B cell (primary cell): ENCODE results near the gene PRKCH. TPM values are rescaled to one million over a fixed set of nuclear protein-coding genes. Genes with fewer than 3 reads are reported as not detected.
A peak's percentile ranks its signal among the peaks of the same experiment; 100 is the strongest.

Experiments used
- ATAC-seq: fragments of 200-7000 bp; cut with Tn5 transposase; one replicate; pipeline ENCODE4 v1.10.0; 2021; ENCODE audit warnings: low read depth, mild to moderate bottlenecking, moderate number of reproducible peaks, moderate library complexity
- CTCF ChIA-PET: fragments of 350-600 bp; sonication (Branson Sonifier 250); formaldehyde crosslinking; loops from one replicate; lab custom pipeline; 2021; ENCODE audit warnings: antibody characterized with exemption, inconsistent platforms; lab: Charles Lee
- POLR2A ChIA-PET: fragments of 350-600 bp; sonication (Branson Sonifier 250); formaldehyde crosslinking; loops from one replicate; lab custom pipeline; 2021; ENCODE audit warnings: antibody characterized with exemption; lab: Charles Lee
- DNase-seq: peaks from one replicate; pipeline ENCODE4 v3.0.0; 2013
- H2AFZ ChIP-seq: 2 replicates; pipeline ENCODE4 v1.6.1; 2012; ENCODE audit warnings: mild to moderate bottlenecking, low read depth, low read length; ENCODE audit not compliant: insufficient read depth, poor library complexity, severe bottlenecking
- H3K27ac ChIP-seq, 2 donors: 1 replicate in 1 of 2; 2 replicates in 1 of 2; pipeline ENCODE4 v1.5.1; 2012 to 2013; ENCODE audit warnings: low read length in 2 of 2, mild to moderate bottlenecking in 2 of 2, moderate library complexity in 1 of 2
- H3K27me3 ChIP-seq, 4 experiments: fragments of 200-600 bp in 1 of 4; sonication (generic) in 1 of 4; replicated peaks in 1 of 4; 1 replicate in 2 of 4; 2 replicates in 2 of 4; pipeline versions ENCODE4 v1.6.1 to v1.7.0; 2013 to 2016; ENCODE audit warnings: low read length in 3 of 4, mild to moderate bottlenecking in 2 of 4, mixed read lengths in 1 of 4, moderate library complexity in 1 of 4; ENCODE audit not compliant: insufficient read depth in 4 of 4, control insufficient read depth in 3 of 4; ENCODE audit errors: control extremely low read depth in 1 of 4
- H3K36me3 ChIP-seq, 2 experiments: replicated peaks in 1 of 2; 1 replicate in 1 of 2; 2 replicates in 1 of 2; pipeline versions ENCODE4 v1.6.1 to v1.7.1; 2013; ENCODE audit warnings: low read length in 1 of 2; ENCODE audit not compliant: insufficient read depth in 2 of 2, control insufficient read depth in 1 of 2; ENCODE audit errors: control extremely low read depth in 1 of 2, extremely low read depth in 1 of 2
- H3K4me1 ChIP-seq, 2 donors: fragments of 200-600 bp in 1 of 2; sonication (generic) in 1 of 2; 1 replicate in 1 of 2; 2 replicates in 1 of 2; pipeline versions ENCODE4 v1.5.1 to v1.6.1; 2013 to 2017; ENCODE audit warnings: low read length in 2 of 2; ENCODE audit not compliant: control insufficient read depth in 2 of 2, insufficient read depth in 2 of 2
- H3K4me2 ChIP-seq: replicated peaks from 2 replicates; pipeline ENCODE3; 2012; ENCODE audit warnings: mild to moderate bottlenecking, low read depth, low read length; ENCODE audit not compliant: poor library complexity, severe bottlenecking
- H3K4me3 ChIP-seq, 5 experiments: fragments of 200-600 bp in 1 of 5; sonication (generic) in 1 of 5; 1 replicate in 3 of 5; 2 replicates in 2 of 5; pipeline versions ENCODE4 v1.5.1 to v1.7.0; 2011 to 2016; ENCODE audit warnings: low read length in 4 of 5, mild to moderate bottlenecking in 4 of 5, low read depth in 2 of 5, control low read depth in 1 of 5, moderate library complexity in 1 of 5; ENCODE audit not compliant: insufficient read depth in 1 of 5; ENCODE audit errors: control extremely low read depth in 1 of 5, extremely low read depth in 1 of 5
- H3K79me2 ChIP-seq: fragments of 200-600 bp; sonication (generic); one replicate; pipeline ENCODE4 v1.6.0; 2016; ENCODE audit warnings: low read length; ENCODE audit not compliant: control insufficient read depth, insufficient read depth
- H3K9ac ChIP-seq: fragments of 200-600 bp; sonication (generic); 2 replicates; pipeline ENCODE4 v1.6.1; 2017; ENCODE audit warnings: mild to moderate bottlenecking, low read length, moderate library complexity
- H3K9me3 ChIP-seq, 3 donors: one replicate each; pipeline versions ENCODE4 v1.6.1 to v1.7.1; 2013; ENCODE audit warnings: low read length in 2 of 3; ENCODE audit not compliant: control insufficient read depth in 2 of 3, insufficient read depth in 1 of 3; ENCODE audit errors: control extremely low read depth in 1 of 3
- H4K20me1 ChIP-seq: 2 replicates; pipeline ENCODE4 v1.6.0; 2012; ENCODE audit warnings: mild to moderate bottlenecking, low read length; ENCODE audit not compliant: insufficient read depth, control insufficient read depth, poor library complexity, severe bottlenecking
- H3K27ac Mint-ChIP-seq: one replicate; pipeline ENCODE4 v1.8.0; 2021; ENCODE audit warnings: mixed read lengths
- H3K27me3 Mint-ChIP-seq: one replicate; pipeline ENCODE4 v1.8.0; 2021; ENCODE audit warnings: mixed read lengths
- H3K4me1 Mint-ChIP-seq: one replicate; pipeline ENCODE4 v1.8.0; 2021; ENCODE audit warnings: mixed read lengths
- H3K4me3 Mint-ChIP-seq: one replicate; pipeline ENCODE4 v1.8.0; 2021; ENCODE audit warnings: mixed read lengths
- H3K9me3 Mint-ChIP-seq: one replicate; pipeline ENCODE4 v1.8.0; 2022; ENCODE audit warnings: mixed read lengths; ENCODE audit not compliant: insufficient read depth
- CTCF ChIP-seq: fragments of 200-600 bp; IDR thresholded peaks from one replicate; pipeline ENCODE4 v1.8.0; 2022; ENCODE audit warnings: antibody characterized with exemption, mild to moderate bottlenecking
- EZH2 ChIP-seq: IDR thresholded peaks from 2 replicates; pipeline ENCODE4 v1.6.1; 2012; ENCODE audit warnings: borderline replicate concordance, low read depth, mild to moderate bottlenecking, moderate library complexity, low read length; ENCODE audit not compliant: insufficient read depth, poor library complexity, severe bottlenecking
- WGBS: methylation state at CpG from one replicate; pipeline ENCODE4 v1.1.5; 2013; ENCODE audit warnings: missing lambda C conversion rate; ENCODE audit not compliant: insufficient coverage; 5-methylcytosine and 5-hydroxymethylcytosine counted together
- intact Hi-C: fragments of 100-400 bp; cut with micrococcal nuclease; formaldehyde crosslinking; loops from one replicate; pipeline ENCODE4 v1.10.0; 2022
- polyA plus RNA-seq: library from polyadenylated mRNA; depleted of rRNA; stranded (reverse); fragments of >200 nt; gene quantifications from 2 replicates; pipeline ENCODE4 v1.2.3, GENCODE V29; 2012
- total RNA-seq, 2 donors: library from RNA; stranded (reverse); fragments of 120-200 nt in 1 of 2; gene quantifications; 1 replicate in 1 of 2; 2 replicates in 1 of 2; pipeline versions ENCODE4 v1.2.3 to v1.2.4, GENCODE V29; 2013 to 2022

The PRKCH gene
- total and polyA plus RNA-seq, 2 donors (not counting 1 experiment from before 2014, with no cell fraction given), result 2.0 to 5.0 TPM

- no peaks in the 10 kb centered on the region for H3K9me3 Mint-ChIP-seq
- 0% methylated on average over 2 of the region's 6 CpGs for WGBS
- Histone ChIP-seq H3K27ac (peak overlapping the region; percentile 97 to 98), H3K79me2 (peaks cover 7% of the 10 kb centered on the region), H2AFZ (peak overlapping the region; percentile 46), H3K27me3 (no peaks in the 10 kb centered on the region), H3K9ac (peak overlapping the region; percentile 46), H3K4me1 (peaks cover 77 to 88% of the 10 kb centered on the region in 2 donors), H3K9me3 (no peaks in the 10 kb centered on the region), H3K36me3 (no peaks in the 10 kb centered on the region), H3K4me2 (peak overlapping the region; percentile 52), H3K4me3 (peak overlapping the region in 2 of 5 experiments; percentile 10 to 47), H4K20me1 (no peaks in the 10 kb centered on the region)
- H3K27me3 Mint-ChIP-seq, result no peaks in the 10 kb centered on the region
- TF ChIP-seq EZH2, result no peak
- TF ChIP-seq CTCF, result no peak
- peak overlapping the region; percentile 67 for H3K4me3 Mint-ChIP-seq
- peak; percentile 92 for DNase-seq
- peaks cover 86% of the 10 kb centered on the region for H3K4me1 Mint-ChIP-seq
- peak; percentile 79 for ATAC-seq
- ChIA-PET POLR2A (interaction anchor here (0.6 to 6.1 kb wide), 11 partner anchors 9 to 356 kb away, joined by 3 to 88 read pairs (median 5); partner anchors contain the start of gene HIF1A), CTCF (interaction anchor here (0.7 to 9.1 kb wide), 19 partner anchors 9 to 361 kb away, joined by 3 to 177 read pairs (median 7); partner anchors contain the start of genes HIF1A and SNAPC1)
- intact Hi-C loops, result loop anchor here (1.0 to 5.0 kb wide), 7 partner anchors 26 to 275 kb away; no protein-coding TSS in a partner anchor
- H3K27ac Mint-ChIP-seq, result peak overlapping the region; percentile 97
Observed at GRCh38 chr14:61476754-61477410, 155.5 kb downstream of the PRKCH start.
